ENCODE measurements around the gene FAM98A.

DNA sequence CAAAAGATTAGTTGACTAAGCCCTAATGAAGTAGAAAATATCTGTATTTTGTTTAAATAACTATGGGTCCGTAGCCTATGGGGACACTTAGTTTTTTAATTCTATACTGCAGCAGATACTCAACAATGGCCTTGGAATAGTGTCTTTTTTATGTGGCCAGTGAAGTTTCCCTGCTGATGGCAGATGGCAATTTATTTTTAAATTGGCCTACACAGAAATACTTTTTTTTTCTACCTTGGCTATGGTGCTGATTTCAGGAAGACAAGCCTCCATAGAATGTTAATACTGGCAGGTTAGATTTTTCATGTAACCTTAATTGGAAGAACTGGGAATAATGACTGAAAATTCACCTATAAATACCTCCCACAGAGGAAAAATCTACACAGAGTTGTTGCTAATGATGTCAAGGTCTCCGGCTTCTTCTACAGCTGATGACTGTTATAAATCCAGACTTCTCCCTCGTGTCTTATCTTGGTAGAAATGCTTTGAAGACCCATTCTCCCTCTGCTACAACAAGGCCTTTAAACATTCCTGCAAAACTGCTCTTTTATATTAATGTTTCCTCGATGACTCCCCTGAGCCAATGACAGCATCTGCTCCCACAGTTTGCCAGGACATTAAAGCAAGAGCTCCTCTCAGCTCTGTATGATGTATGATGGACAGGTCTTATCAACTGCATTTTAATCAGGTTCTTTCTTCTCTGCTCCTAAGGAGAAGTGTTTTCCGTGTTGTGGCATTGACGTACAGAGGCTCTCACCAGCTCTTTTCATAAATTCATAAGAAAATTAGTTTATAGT is 29.1 kb upstream of the FAM98A start:
- TF ChIP-seq, protein P1, sequence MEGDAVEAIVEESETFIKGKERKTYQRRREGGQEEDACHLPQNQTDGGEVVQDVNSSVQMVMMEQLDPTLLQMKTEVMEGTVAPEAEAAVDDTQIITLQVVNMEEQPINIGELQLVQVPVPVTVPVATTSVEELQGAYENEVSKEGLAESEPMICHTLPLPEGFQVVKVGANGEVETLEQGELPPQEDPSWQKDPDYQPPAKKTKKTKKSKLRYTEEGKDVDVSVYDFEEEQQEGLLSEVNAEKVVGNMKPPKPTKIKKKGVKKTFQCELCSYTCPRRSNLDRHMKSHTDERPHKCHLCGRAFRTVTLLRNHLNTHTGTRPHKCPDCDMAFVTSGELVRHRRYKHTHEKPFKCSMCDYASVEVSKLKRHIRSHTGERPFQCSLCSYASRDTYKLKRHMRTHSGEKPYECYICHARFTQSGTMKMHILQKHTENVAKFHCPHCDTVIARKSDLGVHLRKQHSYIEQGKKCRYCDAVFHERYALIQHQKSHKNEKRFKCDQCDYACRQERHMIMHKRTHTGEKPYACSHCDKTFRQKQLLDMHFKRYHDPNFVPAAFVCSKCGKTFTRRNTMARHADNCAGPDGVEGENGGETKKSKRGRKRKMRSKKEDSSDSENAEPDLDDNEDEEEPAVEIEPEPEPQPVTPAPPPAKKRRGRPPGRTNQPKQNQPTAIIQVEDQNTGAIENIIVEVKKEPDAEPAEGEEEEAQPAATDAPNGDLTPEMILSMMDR (IDR thresholded peaks at IDR 0.05; ENCODE audit: low read depth, low read length, missing input control) = no peak
- TF ChIP-seq, protein P2, sequence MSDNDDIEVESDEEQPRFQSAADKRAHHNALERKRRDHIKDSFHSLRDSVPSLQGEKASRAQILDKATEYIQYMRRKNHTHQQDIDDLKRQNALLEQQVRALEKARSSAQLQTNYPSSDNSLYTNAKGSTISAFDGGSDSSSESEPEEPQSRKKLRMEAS (IDR thresholded peaks at IDR 0.05) = no peak
- TF ChIP-seq, protein P3, sequence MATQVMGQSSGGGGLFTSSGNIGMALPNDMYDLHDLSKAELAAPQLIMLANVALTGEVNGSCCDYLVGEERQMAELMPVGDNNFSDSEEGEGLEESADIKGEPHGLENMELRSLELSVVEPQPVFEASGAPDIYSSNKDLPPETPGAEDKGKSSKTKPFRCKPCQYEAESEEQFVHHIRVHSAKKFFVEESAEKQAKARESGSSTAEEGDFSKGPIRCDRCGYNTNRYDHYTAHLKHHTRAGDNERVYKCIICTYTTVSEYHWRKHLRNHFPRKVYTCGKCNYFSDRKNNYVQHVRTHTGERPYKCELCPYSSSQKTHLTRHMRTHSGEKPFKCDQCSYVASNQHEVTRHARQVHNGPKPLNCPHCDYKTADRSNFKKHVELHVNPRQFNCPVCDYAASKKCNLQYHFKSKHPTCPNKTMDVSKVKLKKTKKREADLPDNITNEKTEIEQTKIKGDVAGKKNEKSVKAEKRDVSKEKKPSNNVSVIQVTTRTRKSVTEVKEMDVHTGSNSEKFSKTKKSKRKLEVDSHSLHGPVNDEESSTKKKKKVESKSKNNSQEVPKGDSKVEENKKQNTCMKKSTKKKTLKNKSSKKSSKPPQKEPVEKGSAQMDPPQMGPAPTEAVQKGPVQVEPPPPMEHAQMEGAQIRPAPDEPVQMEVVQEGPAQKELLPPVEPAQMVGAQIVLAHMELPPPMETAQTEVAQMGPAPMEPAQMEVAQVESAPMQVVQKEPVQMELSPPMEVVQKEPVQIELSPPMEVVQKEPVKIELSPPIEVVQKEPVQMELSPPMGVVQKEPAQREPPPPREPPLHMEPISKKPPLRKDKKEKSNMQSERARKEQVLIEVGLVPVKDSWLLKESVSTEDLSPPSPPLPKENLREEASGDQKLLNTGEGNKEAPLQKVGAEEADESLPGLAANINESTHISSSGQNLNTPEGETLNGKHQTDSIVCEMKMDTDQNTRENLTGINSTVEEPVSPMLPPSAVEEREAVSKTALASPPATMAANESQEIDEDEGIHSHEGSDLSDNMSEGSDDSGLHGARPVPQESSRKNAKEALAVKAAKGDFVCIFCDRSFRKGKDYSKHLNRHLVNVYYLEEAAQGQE (IDR thresholded peaks at IDR 0.05) = no peak
- TF ChIP-seq GABPA (IDR thresholded peaks at IDR 0.05 in 1 of 2, conservative IDR thresholded peaks at IDR 0.05 in 1 of 2) (no peak), RAD21 (IDR thresholded peaks at IDR 0.05) (no peak), EGR1 (IDR thresholded peaks at IDR 0.05; ENCODE audit: low read depth in 2 of 2) (no peak), YY1 (IDR thresholded peaks at IDR 0.05) (no peak), SP1 (IDR thresholded peaks at IDR 0.05) (no peak), HNF4A (conservative IDR thresholded peaks at IDR 0.05) (no peak), TAF1 (conservative IDR thresholded peaks at IDR 0.05) (no peak), FOXA1 (IDR thresholded peaks at IDR 0.05) (no peak), JUND (IDR thresholded peaks at IDR 0.05) (no peak), RXRA (IDR thresholded peaks at IDR 0.05) (no peak)
- TF ChIP-seq, protein P4, sequence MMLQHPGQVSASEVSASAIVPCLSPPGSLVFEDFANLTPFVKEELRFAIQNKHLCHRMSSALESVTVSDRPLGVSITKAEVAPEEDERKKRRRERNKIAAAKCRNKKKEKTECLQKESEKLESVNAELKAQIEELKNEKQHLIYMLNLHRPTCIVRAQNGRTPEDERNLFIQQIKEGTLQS (IDR thresholded peaks at IDR 0.05) = no peak

Data from liver (tissue), 3 donors.